DOHH2 (cell line): ENCODE results near the gene TNFAIP8L2.
A peak's percentile ranks its signal among the peaks of the same experiment; 100 is the strongest.

Experiments
- H3F3A ChIP-seq: fragments of 200-600 bp; sonication (generic), shearing (Covaris generic); 2 replicates; pipeline ENCODE4 v1.6.0; 2016; ENCODE audit warnings: antibody characterized with exemption, mild to moderate bottlenecking; ENCODE audit not compliant: control insufficient read depth, insufficient read depth
- H3K27ac ChIP-seq: fragments of 200-600 bp; sonication (generic); 2 replicates; pipeline ENCODE4 v1.5.1; 2014; ENCODE audit warnings: low read depth, mild to moderate bottlenecking, low read length, moderate library complexity
- H3K27me3 ChIP-seq: fragments of 200-600 bp; sonication (generic); 2 replicates; pipeline ENCODE4 v1.6.1; 2014; ENCODE audit warnings: mild to moderate bottlenecking, low read length, mixed read lengths; ENCODE audit not compliant: control insufficient read depth
- H3K36me3 ChIP-seq: fragments of 200-600 bp; sonication (generic); 2 replicates; pipeline ENCODE4 v1.6.1; 2014; ENCODE audit warnings: mild to moderate bottlenecking, low read length, moderate library complexity, mixed read lengths; ENCODE audit not compliant: control insufficient read depth
- H3K4me1 ChIP-seq: fragments of 200-600 bp; sonication (generic); 2 replicates; pipeline ENCODE4 v1.6.1; 2014; ENCODE audit warnings: mild to moderate bottlenecking, low read length, mixed read lengths; ENCODE audit not compliant: control insufficient read depth
- H3K4me2 ChIP-seq: fragments of 200-600 bp; sonication (generic); 2 replicates; pipeline ENCODE4 v1.6.0; 2014; ENCODE audit warnings: mild to moderate bottlenecking, low read length, moderate library complexity
- H3K4me3 ChIP-seq: fragments of 200-600 bp; sonication (generic); 2 replicates; pipeline ENCODE4 v1.5.1; 2014; ENCODE audit warnings: mild to moderate bottlenecking, low read length, mixed read lengths
- H3K79me2 ChIP-seq: fragments of 200-600 bp; sonication (generic); 2 replicates; pipeline ENCODE4 v1.6.1; 2014; ENCODE audit warnings: mild to moderate bottlenecking, low read length, mixed read lengths; ENCODE audit not compliant: control insufficient read depth
- H3K9me2 ChIP-seq: fragments of 200-600 bp; sonication (generic); replicated peaks from 2 replicates; pipeline ENCODE4 v1.6.1; 2014; ENCODE audit warnings: mild to moderate bottlenecking, low read length, mixed read lengths; ENCODE audit not compliant: control insufficient read depth
- H3K9me3 ChIP-seq: fragments of 200-600 bp; sonication (generic); 2 replicates; pipeline ENCODE4 v1.6.1; 2014; ENCODE audit warnings: antibody characterized with exemption, low read length, mixed read lengths; ENCODE audit not compliant: control insufficient read depth, insufficient read depth
- H4K20me1 ChIP-seq: fragments of 200-600 bp; sonication (generic); 2 replicates; pipeline ENCODE4 v1.6.0; 2014; ENCODE audit warnings: low read depth, mild to moderate bottlenecking, antibody characterized with exemption, low read length, moderate library complexity; ENCODE audit not compliant: control insufficient read depth, insufficient read depth
- CTCF ChIP-seq: fragments of 200-600 bp; sonication (generic); IDR thresholded peaks from one replicate; pipeline ENCODE4 v1.5.1; 2014; ENCODE audit warnings: antibody characterized with exemption, mild to moderate bottlenecking, low read depth, low read length; ENCODE audit not compliant: poor library complexity, severe bottlenecking
- EZH2phosphoT487 ChIP-seq: fragments of 200-600 bp; sonication (generic); IDR thresholded peaks from 2 replicates; pipeline ENCODE4 v1.6.1; 2017; ENCODE audit warnings: borderline replicate concordance, mild to moderate bottlenecking, antibody characterized with exemption, low read length, moderate library complexity, mixed read lengths

The TNFAIP8L2 gene

GRCh38 chr1:151189637-151190445 is 33.4 kb downstream of the TNFAIP8L2 start, which contains the start of gene VPS72:
TSS of gene VPS72 (minus strand) at chr1:151190197. CDS start at chr1:151190121, 76 bp downstream.
- Histone ChIP-seq H3K9me2 (no peaks in the 10 kb centered on the region), H3K79me2 (peaks cover 36% of the 10 kb centered on the region), H3K27ac (peak within 1 kb of the TSS; percentile 53), H3K9me3 (no peaks in the 10 kb centered on the region), H3K4me1 (peaks cover 22% of the 10 kb centered on the region), H3K4me2 (peak within 1 kb of the TSS; percentile 96), H3F3A (peaks cover 10% of the 10 kb centered on the region), H4K20me1 (no peaks in the 10 kb centered on the region), H3K27me3 (no peaks in the 10 kb centered on the region), H3K4me3 (peak within 1 kb of the TSS; percentile 91), H3K36me3 (peaks cover 15% of the 10 kb centered on the region)
- no peak for TF ChIP-seq CTCF
- TF ChIP-seq EZH2phosphoT487: no peak

GRCh38 chr1:151192047-151192446 is 35.6 kb downstream of the TNFAIP8L2 start:
- peaks cover 29% of the 10 kb centered on the region for H3K79me2 ChIP-seq
- H3K27me3 ChIP-seq: no peaks in the 10 kb centered on the region
- H3K4me3 ChIP-seq: no peak overlapping the region
- no peak overlapping the region for H3K4me2 ChIP-seq
- peaks cover 3% of the 10 kb centered on the region; the same call in 1 of the 2 replicates for H3K36me3 ChIP-seq
- H3F3A ChIP-seq: peaks cover 10% of the 10 kb centered on the region
- TF ChIP-seq EZH2phosphoT487 (no peak), CTCF (no peak)
- H3K4me1 ChIP-seq: peaks cover 28% of the 10 kb centered on the region
- no peak overlapping the region for H3K27ac ChIP-seq
- no peaks in the 10 kb centered on the region for H3K9me3 ChIP-seq
- H3K9me2 ChIP-seq: no peaks in the 10 kb centered on the region
- no peaks in the 10 kb centered on the region for H4K20me1 ChIP-seq

- H3K4me3 ChIP-seq: no peak overlapping the region
- H3F3A ChIP-seq: peaks cover 13% of the 10 kb centered on the region
- peaks cover 23% of the 10 kb centered on the region for H3K79me2 ChIP-seq
- peaks cover 32% of the 10 kb centered on the region for H3K4me1 ChIP-seq
- no peak overlapping the region for H3K4me2 ChIP-seq
- H3K9me2 ChIP-seq: no peaks in the 10 kb centered on the region
- H3K27ac ChIP-seq: no peak overlapping the region
- H3K27me3 ChIP-seq: no peaks in the 10 kb centered on the region
- TF ChIP-seq CTCF (no peak), EZH2phosphoT487 (no peak)
- H3K36me3 ChIP-seq: peaks cover 3% of the 10 kb centered on the region; the same call in 1 of the 2 replicates
- no peaks in the 10 kb centered on the region for H3K9me3 ChIP-seq
- H4K20me1 ChIP-seq: no peaks in the 10 kb centered on the region
These were observed 36.9 kb downstream of the TNFAIP8L2 start for GRCh38 chr1:151193304-151193703.
